GM18502 (cell line): Measurements from ENCODE around the gene SLF2.
"Not testable (repeated sequence)": the region's sequence is repeated elsewhere in the genome, so short reads cannot be mapped to it uniquely, and the experiment has no call there.

ENCODE experiments used
- ATAC-seq: cut with Tn5 transposase; IDR thresholded peaks from one replicate; pipeline ENCODE4 v1.9.1; 2021; ENCODE audit warnings: mild to moderate bottlenecking; ENCODE audit not compliant: unreplicated experiment, poor library complexity

Gene SLF2

GRCh38 chr10:100878291-100878910 lies 34.4 kb upstream of the SLF2 start:
- ATAC-seq: no peak

GRCh38 chr10:100879741-100880360 lies 32.9 kb upstream of the SLF2 start:
- no peak for ATAC-seq

GRCh38 chr10:100881556-100882213 lies 31.1 kb upstream of the SLF2 start:
- ATAC-seq: no peak

- no peak for ATAC-seq
Observed at GRCh38 chr10:100882252-100882651, 30.5 kb upstream of the SLF2 start.

- no peak for ATAC-seq
Observed at GRCh38 chr10:100882671-100883311, 30.0 kb upstream of the SLF2 start.

- no peak for ATAC-seq
Observed at GRCh38 chr10:100883312-100883821, 29.4 kb upstream of the SLF2 start.

GRCh38 chr10:100885611-100886010 lies 27.2 kb upstream of the SLF2 start:
- ATAC-seq: not testable (repeated sequence)

- ATAC-seq: no peak
Observed at GRCh38 chr10:100886091-100886490, 26.7 kb upstream of the SLF2 start.

- ATAC-seq: no peak
Observed at GRCh38 chr10:100886521-100886920, 26.2 kb upstream of the SLF2 start.

GRCh38 chr10:100886963-100887362 lies 25.8 kb upstream of the SLF2 start:
- ATAC-seq: no peak

GRCh38 chr10:100887761-100888296 lies 24.9 kb upstream of the SLF2 start:
- ATAC-seq: no peak

GRCh38 chr10:100888957-100889356 lies 23.8 kb upstream of the SLF2 start:
- ATAC-seq: no peak

- ATAC-seq: no peak
Observed at GRCh38 chr10:100889546-100889945, 23.2 kb upstream of the SLF2 start.

GRCh38 chr10:100890141-100890672 lies 22.6 kb upstream of the SLF2 start:
- ATAC-seq: no peak

GRCh38 chr10:100890673-100891317 lies 22.0 kb upstream of the SLF2 start:
- ATAC-seq: no peak

GRCh38 chr10:100894033-100894432 lies 18.7 kb upstream of the SLF2 start:
- ATAC-seq: no peak

GRCh38 chr10:100894589-100895294 lies 18.0 kb upstream of the SLF2 start:
- no peak for ATAC-seq

- no peak for ATAC-seq
Observed at GRCh38 chr10:100895346-100895745, 17.4 kb upstream of the SLF2 start.

GRCh38 chr10:100895896-100896295 lies 16.9 kb upstream of the SLF2 start:
- no peak for ATAC-seq
